Fibroblast of upper back skin (primary cell): ENCODE measurements around the gene KDM8.

Experiments used
- DNase-seq: peaks from one replicate; pipeline ENCODE4 v3.0.0-alpha.2; 2013

Gene KDM8

GRCh38 chr16:27203507-27204311 is at the start of gene KDM8:
Gene KDM8, plus strand, starts transcription at chr16:27203526. Its CDS starts 6,598 bp downstream, at chr16:27210124.
- peak; percentile 100 for DNase-seq

DNA sequence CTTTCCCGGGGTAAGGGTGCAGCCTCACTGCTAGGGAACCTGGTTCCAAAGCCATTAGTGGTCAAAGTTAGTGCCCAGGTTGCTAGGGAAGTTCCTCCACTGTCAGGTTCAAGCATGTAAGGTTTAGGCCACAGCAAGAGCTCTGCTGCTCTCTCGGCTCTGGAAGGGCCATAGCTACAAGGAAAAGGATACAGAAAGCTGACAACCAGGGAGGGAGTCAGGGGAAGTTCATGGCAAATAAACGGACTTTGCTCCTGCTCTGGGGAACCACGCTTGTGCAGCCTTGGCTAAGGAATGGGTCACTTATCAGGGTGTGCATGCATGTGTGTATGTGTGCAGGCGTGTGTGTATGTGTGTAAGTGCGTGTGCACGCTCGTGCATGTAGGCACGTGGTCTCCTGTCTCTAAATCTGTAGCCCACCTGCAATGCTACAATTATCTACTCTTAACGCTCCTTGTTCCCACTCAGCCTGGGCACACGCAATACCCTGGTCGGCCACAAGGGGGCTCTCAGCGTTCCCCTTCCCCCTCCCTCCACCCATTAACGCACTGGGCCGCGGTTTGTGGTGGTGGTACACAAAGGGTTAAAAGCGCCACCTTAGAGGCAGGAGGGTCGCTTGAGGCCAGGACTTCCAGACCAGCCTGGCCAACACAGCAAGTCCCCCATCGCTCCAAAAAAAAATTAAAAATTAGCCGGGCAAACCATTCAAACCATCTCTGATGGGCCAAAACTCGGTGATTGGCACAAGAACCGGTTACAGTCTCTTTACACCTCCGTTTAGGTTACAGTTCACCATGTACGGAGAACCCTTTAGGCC is 48.4 kb upstream of the KDM8 start:
- DNase-seq = peak; percentile 26

GRCh38 chr16:27156579-27156978 is 46.7 kb upstream of the KDM8 start:
- DNase-seq = no peak

DNA sequence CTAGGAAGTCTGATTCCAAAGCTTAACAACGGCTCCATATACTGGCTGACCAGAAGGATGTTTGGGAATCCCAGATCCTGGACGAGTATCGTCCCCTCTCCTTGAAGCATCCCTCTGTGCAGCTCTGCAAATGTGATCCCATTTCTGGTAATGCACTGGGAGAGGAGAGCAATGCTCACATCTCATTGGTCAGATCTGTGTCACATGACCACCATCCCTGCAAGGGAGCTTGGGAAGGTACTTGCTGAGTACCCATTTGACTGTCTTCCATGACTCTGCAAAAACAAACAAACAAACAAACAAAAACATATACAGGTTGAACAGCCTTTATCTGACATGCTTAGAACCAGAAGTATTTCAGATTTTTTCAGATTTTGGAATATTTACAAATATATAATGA is 41.9 kb upstream of the KDM8 start:
- DNase-seq = no peak

- DNase-seq = no peak
Observed at GRCh38 chr16:27164352-27164751, 39.0 kb upstream of the KDM8 start.

GRCh38 chr16:27165576-27165975 is 37.8 kb upstream of the KDM8 start:
- no peak for DNase-seq

DNA sequence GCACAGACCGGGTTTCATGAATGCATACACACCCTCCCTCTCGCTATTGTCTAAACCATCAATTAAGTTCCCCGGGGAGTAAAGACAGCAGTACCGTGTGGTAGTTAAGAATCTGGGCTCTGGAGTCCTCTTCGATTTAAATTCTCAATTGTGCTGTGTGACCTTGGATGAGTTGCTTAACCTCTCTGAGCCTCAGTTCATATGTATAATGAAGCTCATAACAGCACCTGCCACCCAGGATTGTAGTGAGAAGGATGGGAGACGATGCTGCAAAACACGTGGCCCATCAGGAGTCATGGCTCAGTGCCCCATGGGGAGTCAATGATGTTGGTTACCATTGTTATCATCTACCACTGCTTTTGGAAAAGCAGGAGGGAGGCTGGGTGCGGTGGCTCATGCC is 34.5 kb upstream of the KDM8 start:
- DNase-seq = no peak

GRCh38 chr16:27169511-27170071 is 33.7 kb upstream of the KDM8 start:
- DNase-seq = peak; percentile 83

DNA sequence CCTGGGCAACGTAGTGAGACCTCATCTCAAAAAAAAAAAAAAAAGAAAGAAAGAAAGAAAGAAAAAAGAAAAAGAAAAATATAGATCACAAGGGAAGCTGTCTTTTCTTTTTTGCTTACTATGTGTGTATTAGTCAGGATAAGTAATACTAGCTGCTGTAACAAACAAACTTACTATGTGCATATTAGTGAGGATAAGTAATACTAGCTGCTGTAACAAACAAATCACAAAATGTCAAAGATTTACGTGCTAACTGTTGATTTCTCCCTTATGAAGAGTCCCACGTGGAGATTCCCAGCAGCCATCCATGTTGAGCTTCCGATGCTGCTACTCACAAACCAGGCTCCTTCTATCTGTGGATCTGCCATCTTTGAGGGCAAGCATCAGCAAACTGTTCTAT is 31.7 kb upstream of the KDM8 start:
- no peak for DNase-seq

- no peak for DNase-seq
Observed at GRCh38 chr16:27174007-27174406, 29.3 kb upstream of the KDM8 start.

GRCh38 chr16:27174798-27175197 is 28.5 kb upstream of the KDM8 start:
- DNase-seq = peak; percentile 51

- DNase-seq = no peak
Observed at GRCh38 chr16:27175888-27176287, 27.4 kb upstream of the KDM8 start.

DNA sequence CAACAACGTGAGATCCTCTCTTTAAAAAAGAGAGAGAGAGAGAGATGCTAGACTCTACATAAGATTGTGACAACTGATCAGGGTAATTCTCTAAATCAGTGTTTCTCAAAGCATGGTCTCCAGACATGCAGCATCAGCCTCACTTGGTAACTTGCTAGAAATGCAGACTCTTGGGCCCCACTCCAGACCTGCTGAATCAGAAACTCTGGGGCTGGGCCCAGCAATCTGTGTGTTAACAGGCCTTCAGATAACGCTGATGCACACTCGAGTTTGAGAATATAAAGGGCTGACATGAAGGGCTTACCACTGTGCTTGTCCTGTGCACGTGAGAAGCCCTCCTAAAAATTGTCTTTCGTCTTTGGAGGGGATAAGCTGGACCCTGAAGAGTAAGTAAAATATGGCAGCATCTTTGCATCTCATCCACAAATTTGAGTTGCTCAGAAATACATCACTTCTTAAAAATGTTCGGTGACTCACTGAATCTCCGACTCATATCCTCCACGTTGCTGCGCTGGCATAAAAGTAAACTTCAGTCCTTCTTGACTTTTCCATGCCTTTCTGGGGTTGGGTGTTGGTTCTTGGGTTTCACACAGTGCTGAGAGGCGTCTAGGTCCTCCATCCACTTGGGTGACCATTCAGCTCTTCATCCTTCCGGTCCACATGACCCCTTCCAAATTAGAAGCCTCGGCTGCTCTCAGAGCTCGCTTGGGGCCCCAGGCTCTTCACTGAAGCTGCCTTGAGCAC is 26.1 kb upstream of the KDM8 start:
- DNase-seq = peak; percentile 84

- DNase-seq = peak; percentile 60
Observed at GRCh38 chr16:27179500-27180072, 23.7 kb upstream of the KDM8 start.

DNA sequence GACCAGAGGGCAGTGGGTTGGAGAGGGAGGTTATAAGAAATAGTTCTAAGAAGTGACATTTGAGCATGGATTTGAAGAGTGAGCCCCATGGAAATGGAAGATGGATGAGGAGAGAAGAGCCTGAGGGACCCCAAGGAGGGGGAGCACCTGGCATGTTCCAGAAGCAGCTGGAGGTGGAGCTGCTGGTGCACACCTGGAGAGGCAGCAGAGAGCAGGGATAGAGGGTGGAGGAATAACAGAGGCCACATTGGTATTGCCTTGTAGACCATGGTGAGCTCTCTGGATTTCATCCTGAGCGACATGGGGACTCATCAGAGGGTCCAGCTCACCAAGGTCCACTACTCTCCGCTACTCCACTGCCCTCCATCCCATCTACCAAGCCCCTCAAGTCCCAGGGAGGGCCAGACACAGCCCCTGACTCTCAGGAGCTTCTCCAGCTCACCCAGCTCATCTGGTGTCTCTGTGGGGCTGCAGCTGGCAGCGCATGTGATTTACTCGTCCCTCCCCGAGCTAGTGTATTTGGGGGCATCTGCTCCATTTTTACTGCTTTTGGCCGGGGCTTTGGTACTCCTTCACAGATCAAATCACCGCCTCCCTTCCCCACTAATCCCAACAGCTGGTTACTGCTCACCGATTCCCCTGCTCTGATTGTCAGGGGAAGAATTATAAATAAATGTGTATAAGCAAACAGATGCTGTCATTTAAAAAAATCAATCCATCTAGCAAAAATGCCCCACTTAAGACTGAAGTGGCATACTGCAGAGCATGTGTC is 22.1 kb upstream of the KDM8 start:
- no peak for DNase-seq

GRCh38 chr16:27182906-27183405 is 20.4 kb upstream of the KDM8 start:
- DNase-seq = no peak

DNA sequence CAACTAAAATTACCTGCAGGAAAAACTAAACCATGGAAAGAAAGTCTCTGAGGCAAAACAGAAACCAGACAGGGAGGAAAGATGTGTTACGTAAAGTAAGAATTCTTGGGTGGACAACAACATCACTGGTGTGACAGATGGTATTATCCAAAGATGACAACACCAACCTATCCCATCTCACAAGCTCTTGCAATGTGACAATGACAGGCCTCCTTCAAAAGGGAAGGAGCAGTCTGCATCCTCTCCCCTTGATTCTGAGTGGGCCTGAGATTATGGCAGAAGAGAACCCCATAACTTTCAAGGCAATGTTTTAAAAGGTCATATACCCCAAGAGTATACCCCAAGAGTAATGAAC is 17.6 kb upstream of the KDM8 start:
- no peak for DNase-seq

GRCh38 chr16:27188633-27189032 is 14.7 kb upstream of the KDM8 start:
- no peak for DNase-seq

- DNase-seq = no peak
Observed at GRCh38 chr16:27189335-27189972, 13.9 kb upstream of the KDM8 start.

- DNase-seq = no peak
Observed at GRCh38 chr16:27190316-27190871, 12.9 kb upstream of the KDM8 start.

GRCh38 chr16:27191352-27191924 is 11.9 kb upstream of the KDM8 start:
- DNase-seq = no peak
